HepG2 (cell line): ENCODE measurements around the gene ELP2. TPM values are rescaled to one million over a fixed set of nuclear protein-coding genes. Genes with fewer than 3 reads are reported as not detected.

ENCODE experiments used
- AHDC1 ChIP-seq: sonication (generic); formaldehyde crosslinking; IDR thresholded peaks from 2 replicates; pipeline ENCODE4 v1.5.1; 2020; ENCODE audit warnings: mild to moderate bottlenecking, missing genetic modification reagents, borderline replicate concordance
- HMGXB3 ChIP-seq: sonication (generic); formaldehyde crosslinking; IDR thresholded peaks from 2 replicates; pipeline ENCODE4 v1.4.0; 2020; ENCODE audit warnings: missing genetic modification reagents, borderline replicate concordance
- MNT ChIP-seq: fragments of 450-650 bp; IDR thresholded peaks from 2 replicates; pipeline ENCODE4 v1.6.1; 2016
- MXD1 ChIP-seq: sonication (generic); formaldehyde crosslinking; IDR thresholded peaks from 2 replicates; pipeline ENCODE4 v1.4.0; 2020; ENCODE audit warnings: mild to moderate bottlenecking, missing genetic modification reagents
- XBP1 ChIP-seq: sonication (generic); formaldehyde crosslinking; IDR thresholded peaks from 2 replicates; pipeline ENCODE4 v1.5.0; 2020; ENCODE audit warnings: missing genetic modification reagents
- ZMYM4 ChIP-seq: sonication (generic); formaldehyde crosslinking; IDR thresholded peaks from 2 replicates; pipeline ENCODE4 v1.8.1; 2023; ENCODE audit warnings: mild to moderate bottlenecking, missing genetic modification reagents
- ZNF513 ChIP-seq: sonication (generic); formaldehyde crosslinking; conservative IDR thresholded peaks from 2 replicates; pipeline ENCODE4 v1.5.0; 2020; ENCODE audit warnings: missing genetic modification reagents
- ZNF597 ChIP-seq: sonication (generic); formaldehyde crosslinking; IDR thresholded peaks from 2 replicates; pipeline ENCODE4 v1.5.0; 2020; ENCODE audit warnings: missing genetic modification reagents
- ZNF691 ChIP-seq: sonication (generic); formaldehyde crosslinking; IDR thresholded peaks from 2 replicates; pipeline ENCODE4 v1.4.0; 2020; ENCODE audit warnings: missing genetic modification reagents, low read depth, mild to moderate bottlenecking, borderline replicate concordance
- ZNF746 ChIP-seq: sonication (generic); formaldehyde crosslinking; IDR thresholded peaks from 2 replicates; pipeline ENCODE4 v1.8.0; 2022; ENCODE audit warnings: mild to moderate bottlenecking, missing genetic modification reagents
- polyA plus RNA-seq, 8 experiments: library from polyadenylated mRNA; depleted of rRNA in 3 of 8; stranded (reverse) in 7 of 8; unstranded in 1 of 8; fragments of >200 nt; fragmentation: Illumina TruSeq in 4 of 8; extraction: Trizol in 4 of 8; gene quantifications; 2 replicates each; pipeline versions ENCODE4 v1.2.1 to v1.2.3, GENCODE V29; 2011 to 2016; ENCODE audit warnings: low read depth in 4 of 8, missing spikeins in 1 of 8, mixed read lengths in 1 of 8; ENCODE audit not compliant: insufficient read depth in 1 of 8
- total RNA-seq, 5 experiments: library from RNA; depleted of rRNA; stranded (reverse); fragments of >200 nt; fragmentation: Illumina TruSeq; extraction: Trizol; gene quantifications; 2 replicates each; pipeline ENCODE4 v1.2.3, GENCODE V29; 2016; ENCODE audit warnings: low read depth in 1 of 5

Gene ELP2
- total and polyA plus RNA-seq, 2 of the 13 experiments (the other 11 are each of a cell fraction or from before 2014, with no cell fraction given), result 98.7 to 100 TPM

GRCh38 chr18:36187193-36187825 is 57.6 kb downstream of the ELP2 start, which contains the start of gene MOCOS (continued):
- TF ChIP-seq ZNF691 (CRISPR knock-in tag), result peak; percentile 19; the same call in 1 of the 2 replicates
- TF ChIP-seq MNT, result no peak
- no peak; the same call in none of the 2 replicates for TF ChIP-seq MXD1 (CRISPR knock-in tag)
- no peak for TF ChIP-seq ZNF513 (CRISPR knock-in tag)
- peak; percentile 65; the same call in 1 of the 2 replicates for TF ChIP-seq ZMYM4 (CRISPR knock-in tag)
- TF ChIP-seq XBP1, result no peak
- TF ChIP-seq ZNF746 (CRISPR knock-in tag), result no peak; the same call in 1 of the 2 replicates
- no peak for TF ChIP-seq ZNF597 (CRISPR knock-in tag)
- TF ChIP-seq HMGXB3 (CRISPR knock-in tag), result no peak
- no peak for TF ChIP-seq AHDC1 (CRISPR knock-in tag)
